H1 (cell line): Measurements from ENCODE around the gene PAX8. TPM values are rescaled to one million over a fixed set of nuclear protein-coding genes. Genes with fewer than 3 reads are reported as not detected.

Experiments used
- CTCF ChIA-PET: fragments of 300-600 bp; sonication (Branson Sonifier 250); formaldehyde crosslinking; loops from one replicate; lab custom pipeline; 2021; ENCODE audit not compliant: partially characterized antibody; lab: Charles Lee
- POLR2A ChIA-PET: fragments of 300-600 bp; sonication (Branson Sonifier 250); formaldehyde crosslinking; loops from one replicate; lab custom pipeline; 2021; ENCODE audit warnings: inconsistent platforms; ENCODE audit not compliant: partially characterized antibody; lab: Charles Lee
- DNase-seq, 2 experiments: peaks; one replicate each; pipeline versions ENCODE4 v3.0.0 to v3.0.0-alpha.2; 2010 to 2022; ENCODE audit warnings: low spot score in 2 of 2, low read depth in 1 of 2, mixed read lengths in 1 of 2
- FAIRE-seq: peaks from 2 replicates; lab custom pipeline; 2011; peaks lifted over from hg19 to GRCh38; lab: Jason Lieb, UNC
- H2AFZ ChIP-seq: 2 replicates; pipeline ENCODE4 v1.8.1; 2012; ENCODE audit warnings: low read length, inconsistent platforms
- H2AK5ac ChIP-seq: 2 replicates; pipeline ENCODE4 v1.6.1; 2013; ENCODE audit warnings: low read depth, low read length
- H2BK120ac ChIP-seq: replicated peaks from 2 replicates; pipeline ENCODE3; 2013; ENCODE audit warnings: low read depth, low read length, inconsistent platforms
- H2BK12ac ChIP-seq: 2 replicates; pipeline ENCODE4 v1.6.1; 2013; ENCODE audit warnings: low read depth, low read length
- H2BK15ac ChIP-seq: 2 replicates; pipeline ENCODE4 v1.6.1; 2013; ENCODE audit warnings: low read length
- H2BK20ac ChIP-seq: 2 replicates; pipeline ENCODE4 v1.6.1; 2013; ENCODE audit warnings: low read length
- H2BK5ac ChIP-seq: 2 replicates; pipeline ENCODE4 v1.6.1; 2013; ENCODE audit warnings: low read depth, low read length
- H3K14ac ChIP-seq: 2 replicates; pipeline ENCODE4 v1.6.1; 2013; ENCODE audit warnings: inconsistent platforms; ENCODE audit not compliant: insufficient read length
- H3K18ac ChIP-seq: 2 replicates; pipeline ENCODE4 v1.6.1; 2013; ENCODE audit warnings: low read length; ENCODE audit errors: extremely low read depth
- H3K23ac ChIP-seq: 2 replicates; pipeline ENCODE4 v1.6.1; 2013; ENCODE audit warnings: inconsistent platforms; ENCODE audit not compliant: insufficient read length
- H3K23me2 ChIP-seq: 2 replicates; pipeline ENCODE4 v1.6.1; 2013; ENCODE audit warnings: low read depth, low read length
- H3K27ac ChIP-seq: 2 replicates; pipeline ENCODE4 v1.6.1; 2011; ENCODE audit warnings: low read depth, low read length, inconsistent platforms
- H3K27me3 ChIP-seq, 4 experiments: replicated peaks in 1 of 4; 1 replicate in 1 of 4; 2 replicates in 3 of 4; pipeline versions ENCODE4 v1.6.1 to v1.8.1; 2011 to 2013; ENCODE audit warnings: low read length in 3 of 4, mild to moderate bottlenecking in 3 of 4, inconsistent platforms in 2 of 4, mixed read lengths in 2 of 4, moderate library complexity in 1 of 4; ENCODE audit not compliant: control insufficient read depth in 3 of 4, insufficient read depth in 3 of 4; ENCODE audit errors: extremely low read depth in 1 of 4
- H3K36me3 ChIP-seq, 4 experiments: 2 replicates each; pipeline versions ENCODE4 v1.6.1 to v1.8.1; 2011 to 2013; ENCODE audit warnings: mild to moderate bottlenecking in 4 of 4, low read length in 3 of 4, moderate library complexity in 2 of 4, control low read depth in 1 of 4, inconsistent platforms in 1 of 4; ENCODE audit not compliant: insufficient read depth in 4 of 4, control insufficient read depth in 2 of 4
- H3K4ac ChIP-seq: replicated peaks from 2 replicates; pipeline ENCODE3; 2013; ENCODE audit warnings: low read length, low read depth, mixed read lengths, inconsistent platforms; ENCODE audit not compliant: insufficient read length
- H3K4me1 ChIP-seq, 4 experiments: replicated peaks in 1 of 4; 1 replicate in 1 of 4; 2 replicates in 3 of 4; pipeline versions ENCODE4 v1.6.1 to v1.8.1; 2011 to 2013; ENCODE audit warnings: low read length in 3 of 4, inconsistent platforms in 2 of 4, mixed read lengths in 1 of 4; ENCODE audit not compliant: insufficient read depth in 4 of 4, control insufficient read depth in 3 of 4
- H3K4me2 ChIP-seq, 2 experiments: 2 replicates each; pipeline versions ENCODE4 v1.6.1 to v1.8.1; 2011 to 2013; ENCODE audit warnings: low read depth in 2 of 2, low read length in 2 of 2, control low read depth in 1 of 2, inconsistent platforms in 1 of 2, mild to moderate bottlenecking in 1 of 2; ENCODE audit not compliant: insufficient read depth in 1 of 2
- H3K4me3 ChIP-seq, 4 experiments: fragments of 200-600, 300-600 bp in 1 of 4; sonication (generic), shearing (Covaris generic), sonication (Bioruptor Twin) in 1 of 4; 2 replicates each; pipeline versions ENCODE4 v1.5.1 to v1.8.1; 2011 to 2016; ENCODE audit warnings: low read length in 4 of 4, low read depth in 3 of 4, control low read depth in 2 of 4, inconsistent platforms in 2 of 4, mild to moderate bottlenecking in 2 of 4, mixed read lengths in 1 of 4, moderate library complexity in 1 of 4; ENCODE audit not compliant: insufficient read depth in 2 of 4; ENCODE audit errors: extremely low read depth in 1 of 4
- H3K56ac ChIP-seq: replicated peaks from 2 replicates; pipeline ENCODE3; 2013; ENCODE audit warnings: low read depth, mild to moderate bottlenecking, mixed read lengths, low read length, inconsistent platforms; ENCODE audit not compliant: insufficient read length
- H3K79me1 ChIP-seq: 2 replicates; pipeline ENCODE4 v1.6.1; 2013; ENCODE audit warnings: low read depth, low read length, control low read depth
- H3K79me2 ChIP-seq, 2 experiments: 2 replicates each; pipeline versions ENCODE4 v1.6.1 to v1.8.1; 2012 to 2013; ENCODE audit warnings: low read length in 2 of 2, mild to moderate bottlenecking in 2 of 2, inconsistent platforms in 1 of 2; ENCODE audit not compliant: insufficient read depth in 2 of 2, control insufficient read depth in 1 of 2
- H3K9ac ChIP-seq, 4 experiments: replicated peaks in 1 of 4; 1 replicate in 1 of 4; 2 replicates in 3 of 4; pipeline versions ENCODE4 v1.6.1 to v1.8.1; 2011 to 2013; ENCODE audit warnings: low read depth in 3 of 4, low read length in 3 of 4, control low read depth in 2 of 4, mild to moderate bottlenecking in 2 of 4, moderate library complexity in 2 of 4, inconsistent platforms in 1 of 4; ENCODE audit errors: extremely low read depth in 1 of 4
- H3K9me3 ChIP-seq, 2 experiments: 2 replicates each; pipeline versions ENCODE4 v1.6.1 to v1.8.1; 2012 to 2013; ENCODE audit warnings: mild to moderate bottlenecking in 2 of 2, moderate library complexity in 2 of 2, control low read depth in 1 of 2, inconsistent platforms in 1 of 2, low read depth in 1 of 2, low read length in 1 of 2, mixed read lengths in 1 of 2; ENCODE audit not compliant: insufficient read depth in 2 of 2
- H4K20me1 ChIP-seq, 2 experiments: replicated peaks in 1 of 2; 2 replicates each; pipeline versions ENCODE3 to v1.8.1; 2011 to 2013; ENCODE audit warnings: inconsistent platforms in 2 of 2, low read length in 2 of 2, mild to moderate bottlenecking in 1 of 2; ENCODE audit not compliant: insufficient read depth in 2 of 2, control insufficient read depth in 1 of 2
- H4K5ac ChIP-seq: 2 replicates; pipeline ENCODE4 v1.6.1; 2013; ENCODE audit warnings: low read length, low read depth, mixed read lengths, inconsistent platforms; ENCODE audit not compliant: insufficient read length
- H4K8ac ChIP-seq: 2 replicates; pipeline ENCODE4 v1.8.0; 2013; ENCODE audit warnings: mild to moderate bottlenecking, moderate library complexity, low read length, inconsistent platforms; ENCODE audit not compliant: insufficient read depth; ENCODE audit errors: extremely low read depth
- H4K91ac ChIP-seq: replicated peaks from 2 replicates; pipeline ENCODE3; 2013; ENCODE audit warnings: low read length, mixed read lengths, inconsistent platforms; ENCODE audit not compliant: insufficient read length
- E2F6 ChIP-seq: IDR thresholded peaks from 2 replicates; pipeline ENCODE4 v1.6.1; 2012; ENCODE audit warnings: inconsistent platforms
- EZH2 ChIP-seq: fragments of 200-600 bp; sonication (generic); IDR thresholded peaks from 2 replicates; pipeline ENCODE4 v1.7.1; 2012; ENCODE audit warnings: low read depth, mild to moderate bottlenecking, moderate library complexity, low read length, inconsistent platforms; ENCODE audit not compliant: severe bottlenecking
- KDM1A ChIP-seq: fragments of 200-600, 300-600 bp; sonication (generic); IDR thresholded peaks from 2 replicates; pipeline ENCODE4 v1.7.1; 2016; ENCODE audit warnings: mild to moderate bottlenecking, low read length, borderline replicate concordance
- SIN3A ChIP-seq, 2 experiments: IDR thresholded peaks in 1 of 2; conservative IDR thresholded peaks in 1 of 2; 2 replicates each; pipeline ENCODE4 v1.6.1; 2011 to 2012; ENCODE audit warnings: low read length in 2 of 2, improper control_type of control experiment in 1 of 2, low read depth in 1 of 2, mild to moderate bottlenecking in 1 of 2
- SP1 ChIP-seq: IDR thresholded peaks from 2 replicates; pipeline ENCODE4 v1.6.1; 2011; ENCODE audit warnings: low read depth, low read length
- SUZ12 ChIP-seq: fragments of 200-600 bp; sonication (generic); IDR thresholded peaks from 2 replicates; pipeline ENCODE4 v1.6.1; 2012; ENCODE audit warnings: mild to moderate bottlenecking, inconsistent platforms, low read length, moderate library complexity, mixed read lengths
- TBP ChIP-seq: IDR thresholded peaks from 2 replicates; pipeline ENCODE4 v1.6.1; 2011; ENCODE audit warnings: low read depth, low read length, improper control_type of control experiment
- WGBS, 2 experiments: shearing (Covaris generic) in 1 of 2; methylation state at CpG; one replicate each; pipeline versions ENCODE4 v1.1.6 to v1.1.7; 2013 to 2015; ENCODE audit warnings: low lambda C conversion rate in 2 of 2, mixed read lengths in 2 of 2, inconsistent platforms in 1 of 2, low coverage in 1 of 2, missing lambda C conversion rate in 1 of 2; ENCODE audit not compliant: insufficient replicate concordance in 2 of 2, insufficient coverage in 1 of 2, insufficient read length in 1 of 2; ENCODE audit errors: extremely low coverage in 1 of 2, missing lambda C conversion rate in 1 of 2; 5-methylcytosine and 5-hydroxymethylcytosine counted together
- polyA plus RNA-seq, 7 experiments: library from polyadenylated mRNA; depleted of rRNA in 3 of 7; stranded (reverse) in 5 of 7; unstranded in 2 of 7; fragments of >200 nt in 5 of 7; fragments of 200-250 nt in 2 of 7; gene quantifications; 1 replicate in 5 of 7; 2 replicates in 1 of 7; 4 replicates in 1 of 7; pipeline versions ENCODE4 v1.2.1 to v1.2.3, GENCODE V29; 2011 to 2013; ENCODE audit warnings: missing spikeins in 2 of 7, mixed read lengths in 2 of 7
- total RNA-seq: library from RNA; stranded (reverse); fragmentation: NEBNext Ultra II Directional; extraction: Animal tissue kit (Norgen Biotek cat#: 25700); gene quantifications from 2 replicates; pipeline ENCODE4 v1.2.1, GENCODE V29; 2021

Gene PAX8
- total and polyA plus RNA-seq, 2 of the 8 experiments (the other 6 are each of a cell fraction or from before 2014, with no cell fraction given), result 0.02 TPM; not detected in 1

- no peak overlapping the region for H4K5ac ChIP-seq
- H2BK5ac ChIP-seq, result no peak overlapping the region
- H4K91ac ChIP-seq, result no peak overlapping the region
- no peak overlapping the region for H2BK12ac ChIP-seq
- WGBS, 2 experiments, result 11% methylated on average over 19 of the region's 28 CpGs; no CpG with 5 or more reads in 1 of the 2 experiments
- no peak overlapping the region for H3K18ac ChIP-seq
- TF ChIP-seq TBP (peak; percentile 20; the same call in 1 of the 2 replicates), E2F6 (0 out of 2 replicates have a peak, but pooled peaks have one; percentile 17), KDM1A (no peak), SP1 (no peak), SIN3A (conservative IDR thresholded peaks at IDR 0.05 in 1 of 2, IDR thresholded peaks at IDR 0.05 in 1 of 2; ENCODE audit: low read depth in 1 of 2, low read length in 2 of 2) (peak; percentile 79 to 88; a peak in 2 of 4 replicates), SUZ12 (peak; percentile 41; the same call in 1 of the 2 replicates), EZH2 (peak; percentile 39)
- H3K79me1 ChIP-seq, result no peaks in the 10 kb centered on the region
- peaks cover 1% of the 10 kb centered on the region; the same call in 1 of the 2 replicates for H3K23me2 ChIP-seq
- H4K20me1 ChIP-seq, result no peaks in the 10 kb centered on the region
- peak overlapping the region; percentile 49 to 68 for H3K4me2 ChIP-seq
- H3K23ac ChIP-seq, result no peak overlapping the region
- H4K8ac ChIP-seq, result no peak overlapping the region
- no peak overlapping the region for H2AFZ ChIP-seq
- H2BK120ac ChIP-seq, result no peak overlapping the region
- no peak overlapping the region for H2BK20ac ChIP-seq
- H2BK15ac ChIP-seq, result no peak overlapping the region
- H3K4ac ChIP-seq, result no peak overlapping the region
- no peaks in the 10 kb centered on the region; a peak in 1 of 7 replicates for H3K4me1 ChIP-seq
- H3K14ac ChIP-seq, result no peak overlapping the region
- ChIA-PET CTCF (interaction anchor here (0.7 to 1.4 kb wide), 2 partner anchors 20 to 42 kb away, joined by 3 to 6 read pairs; no protein-coding TSS in a partner anchor), POLR2A (no interaction called here)
- no peak overlapping the region for H3K27ac ChIP-seq
- H3K9ac ChIP-seq, result no peak overlapping the region
- peaks cover 8 to 38% (median 34%) of the 10 kb centered on the region in 4 experiments for H3K27me3 ChIP-seq
- H2AK5ac ChIP-seq, result no peak overlapping the region
- DNase-seq (peak in 1 of 2 experiments; percentile 52), FAIRE-seq (no peak)
- no peaks in the 10 kb centered on the region for H3K9me3 ChIP-seq
- H3K56ac ChIP-seq, result no peak overlapping the region
- H3K36me3 ChIP-seq, result no peaks in the 10 kb centered on the region
- no peaks in the 10 kb centered on the region for H3K79me2 ChIP-seq
- H3K4me3 ChIP-seq, result peak overlapping the region in 1 of 4 experiments; percentile 40; a peak in 2 of 8 replicates
Measured at GRCh38 chr2:113291191-113291590, 12.5 kb upstream of the PAX8 start.
